Measurements from ENCODE around the gene CHRM5.

Gene CHRM5

GRCh38 chr15:34085746-34086145 lies 117.4 kb downstream of the CHRM5 start:
- no peak overlapping the region for H3K4me3 ChIP-seq (ENCODE audit: low read depth, low read length)
- H3K27me3 ChIP-seq (replicated peaks): no peaks in the 10 kb centered on the region
- H3K36me3 ChIP-seq (replicated peaks): peaks cover 28% of the 10 kb centered on the region
- DNase-seq: no peak
- in situ Hi-C loops (cut with HindIII; ENCODE audit: low pct_ligation_motif_present, low sequenced_read_pairs): no loop called here
- no peak overlapping the region for H3K27ac ChIP-seq
- no peak for TF ChIP-seq CTCF (IDR thresholded peaks at IDR 0.05; ENCODE audit: low read depth, low read length, missing control alignments)

- no peaks in the 10 kb centered on the region for H3K36me3 ChIP-seq (replicated peaks)
- DNase-seq: no peak
- TF ChIP-seq CTCF (IDR thresholded peaks at IDR 0.05; ENCODE audit: low read depth, low read length, missing control alignments): no peak
- no peak overlapping the region for H3K4me3 ChIP-seq (ENCODE audit: low read depth, low read length)
- H3K27me3 ChIP-seq (replicated peaks): no peaks in the 10 kb centered on the region
- in situ Hi-C loops (cut with HindIII; ENCODE audit: low pct_ligation_motif_present, low sequenced_read_pairs): no loop called here
- no peak overlapping the region for H3K27ac ChIP-seq
Measured at GRCh38 chr15:34099914-34100313, 131.6 kb downstream of the CHRM5 start.

GRCh38 chr15:34101366-34102174 lies 133.3 kb downstream of the CHRM5 start, which contains the start of the genes EMC7 and PGBD4:
TSS of gene EMC7 (minus strand) at chr15:34101862. CDS start at chr15:34101839, 23 bp downstream.
TSS of gene PGBD4 (plus strand) at chr15:34102083. CDS start at chr15:34102532, 449 bp downstream.
- no peak for TF ChIP-seq CTCF (IDR thresholded peaks at IDR 0.05; ENCODE audit: low read depth, low read length, missing control alignments)
- Histone ChIP-seq H3K27ac (peak within 1 kb of the TSS; percentile 89), H3K36me3 (replicated peaks) (no peaks in the 10 kb centered on the region), H3K4me3 (ENCODE audit: low read depth, low read length) (peak within 1 kb of the TSS; percentile 99), H3K27me3 (replicated peaks) (no peaks in the 10 kb centered on the region)
- DNase-seq: peak; percentile 99
- in situ Hi-C loops (cut with HindIII; ENCODE audit: low pct_ligation_motif_present, low sequenced_read_pairs): no loop called here

- Histone ChIP-seq H3K36me3 (replicated peaks) (no peaks in the 10 kb centered on the region), H3K4me3 (ENCODE audit: low read depth, low read length) (peak overlapping the region; percentile 99), H3K27ac (peak overlapping the region; percentile 89), H3K27me3 (replicated peaks) (no peaks in the 10 kb centered on the region)
- no peak for TF ChIP-seq CTCF (IDR thresholded peaks at IDR 0.05; ENCODE audit: low read depth, low read length, missing control alignments)
- in situ Hi-C loops (cut with HindIII; ENCODE audit: low pct_ligation_motif_present, low sequenced_read_pairs): no loop called here
- no peak for DNase-seq
Measured at GRCh38 chr15:34102175-34102925, 134.1 kb downstream of the CHRM5 start.

GRCh38 chr15:34106423-34106822 lies 138.1 kb downstream of the CHRM5 start:
- no peak for DNase-seq
- Histone ChIP-seq H3K27ac (no peak overlapping the region), H3K4me3 (ENCODE audit: low read depth, low read length) (no peak overlapping the region), H3K36me3 (replicated peaks) (no peaks in the 10 kb centered on the region), H3K27me3 (replicated peaks) (no peaks in the 10 kb centered on the region)
- in situ Hi-C loops (cut with HindIII; ENCODE audit: low pct_ligation_motif_present, low sequenced_read_pairs): no loop called here
- TF ChIP-seq CTCF (IDR thresholded peaks at IDR 0.05; ENCODE audit: low read depth, low read length, missing control alignments): no peak

Measured in brain microvascular endothelial cell (primary cell).